Activated T-helper 17 cell treated with anti-CD3 and anti-CD28 coated beads, Interleukin-2, amount 50 U/mL, for 72 hours (primary cell): ENCODE results near the gene TMEM119. TPM values are rescaled to one million over a fixed set of nuclear protein-coding genes. Genes with fewer than 3 reads are reported as not detected.
"Not testable (repeated sequence)": the region's sequence is repeated elsewhere in the genome, so short reads cannot be mapped to it uniquely, and the experiment has no call there.

Experiments used
- ATAC-seq: fragments of 150-1000 bp; cut with Tn5 transposase; replicated peaks from 2 replicates; pipeline ENCODE4 v1.10.0; 2021; ENCODE audit warnings: mild to moderate bottlenecking, moderate library complexity
- H3K27ac Mint-ChIP-seq: one replicate; pipeline ENCODE4 v1.8.0; 2022; ENCODE audit warnings: mixed read lengths
- H3K27me3 Mint-ChIP-seq: one replicate; pipeline ENCODE4 v1.8.0; 2022; ENCODE audit warnings: mixed read lengths
- H3K36me3 Mint-ChIP-seq: one replicate; pipeline ENCODE4 v1.8.0; 2022; ENCODE audit warnings: low read depth, mild to moderate bottlenecking, mixed read lengths
- H3K4me1 Mint-ChIP-seq: one replicate; pipeline ENCODE4 v1.8.0; 2022; ENCODE audit warnings: mixed read lengths
- H3K4me3 Mint-ChIP-seq: one replicate; pipeline ENCODE4 v1.8.0; 2022; ENCODE audit warnings: mild to moderate bottlenecking, mixed read lengths
- H3K9me3 Mint-ChIP-seq: one replicate; pipeline ENCODE4 v1.8.0; 2022; ENCODE audit warnings: mixed read lengths
- total RNA-seq, 2 donors: library from RNA; stranded (reverse); gene quantifications; one replicate each; pipeline ENCODE4 v1.2.3, GENCODE V29; 2022

The TMEM119 gene
- total RNA-seq, 2 donors from 2014 or later: 0.24 to 0.71 TPM

- no peaks in the 10 kb centered on the region for H3K9me3 Mint-ChIP-seq
- peaks cover 82% of the 10 kb centered on the region for H3K36me3 Mint-ChIP-seq
- H3K27me3 Mint-ChIP-seq: no peaks in the 10 kb centered on the region
- ATAC-seq: no peak
- peaks cover 36% of the 10 kb centered on the region for H3K4me1 Mint-ChIP-seq
- H3K4me3 Mint-ChIP-seq: peak overlapping the region; percentile 49
- peak overlapping the region; percentile 99 for H3K27ac Mint-ChIP-seq
These were observed 31.4 kb downstream of the TMEM119 start for GRCh38 chr12:108566452-108566851.

- Mint-ChIP-seq H3K4me1 (peaks cover 36% of the 10 kb centered on the region), H3K27ac (peak overlapping the region; percentile 99), H3K27me3 (no peaks in the 10 kb centered on the region), H3K36me3 (peaks cover 86% of the 10 kb centered on the region), H3K9me3 (no peaks in the 10 kb centered on the region), H3K4me3 (peak overlapping the region; percentile 49)
- peak; percentile 9 for ATAC-seq
These were observed 31.9 kb downstream of the TMEM119 start for GRCh38 chr12:108565976-108566375.

GRCh38 chr12:108565146-108565545, 32.7 kb downstream of the TMEM119 start:
- Mint-ChIP-seq H3K27me3 (no peaks in the 10 kb centered on the region), H3K4me1 (peaks cover 37% of the 10 kb centered on the region), H3K9me3 (no peaks in the 10 kb centered on the region), H3K27ac (no peak overlapping the region), H3K4me3 (no peak overlapping the region), H3K36me3 (peaks cover 87% of the 10 kb centered on the region)
- no peak for ATAC-seq

GRCh38 chr12:108564724-108565123, 33.2 kb downstream of the TMEM119 start:
- no peak for ATAC-seq
- peak overlapping the region; percentile 90 for H3K27ac Mint-ChIP-seq
- H3K4me1 Mint-ChIP-seq: peaks cover 41% of the 10 kb centered on the region
- no peak overlapping the region for H3K4me3 Mint-ChIP-seq
- peaks cover 87% of the 10 kb centered on the region for H3K36me3 Mint-ChIP-seq
- H3K9me3 Mint-ChIP-seq: no peaks in the 10 kb centered on the region
- no peaks in the 10 kb centered on the region for H3K27me3 Mint-ChIP-seq

- no peak for ATAC-seq
- Mint-ChIP-seq H3K27ac (peak overlapping the region; percentile 90), H3K4me3 (peak overlapping the region; percentile 93), H3K36me3 (peaks cover 86% of the 10 kb centered on the region), H3K9me3 (no peaks in the 10 kb centered on the region), H3K27me3 (no peaks in the 10 kb centered on the region), H3K4me1 (peaks cover 36% of the 10 kb centered on the region)
These were observed 34.1 kb downstream of the TMEM119 start for GRCh38 chr12:108563804-108564151.

GRCh38 chr12:108563136-108563803, 34.6 kb downstream of the TMEM119 start:
- Mint-ChIP-seq H3K27me3 (no peaks in the 10 kb centered on the region), H3K36me3 (peaks cover 86% of the 10 kb centered on the region), H3K9me3 (no peaks in the 10 kb centered on the region), H3K27ac (peak overlapping the region; percentile 90), H3K4me1 (peaks cover 33% of the 10 kb centered on the region), H3K4me3 (peak overlapping the region; percentile 93)
- ATAC-seq: peak; percentile 51

GRCh38 chr12:108562348-108563135, 35.3 kb downstream of the TMEM119 start, which contains the start of gene ISCU:
Gene ISCU, plus strand, starts transcription at chr12:108562596. Its CDS starts 27 bp downstream, at chr12:108562623.
- peak; percentile 64 for ATAC-seq
- peaks cover 86% of the 10 kb centered on the region for H3K36me3 Mint-ChIP-seq
- H3K27ac Mint-ChIP-seq: peak within 1 kb of the TSS; percentile 99
- H3K4me1 Mint-ChIP-seq: peaks cover 29% of the 10 kb centered on the region
- H3K4me3 Mint-ChIP-seq: peak within 1 kb of the TSS; percentile 93
- no peaks in the 10 kb centered on the region for H3K27me3 Mint-ChIP-seq
- H3K9me3 Mint-ChIP-seq: no peaks in the 10 kb centered on the region

GRCh38 chr12:108561852-108562347, 36.0 kb downstream of the TMEM119 start:
- ATAC-seq: no peak

GRCh38 chr12:108560752-108561719, 36.8 kb downstream of the TMEM119 start, which contains the start of gene SART3:
Gene SART3, minus strand, starts transcription at chr12:108561173. Its CDS starts 19 bp downstream, at chr12:108561154.
- H3K4me1 Mint-ChIP-seq: peaks cover 25% of the 10 kb centered on the region
- H3K36me3 Mint-ChIP-seq: peaks cover 86% of the 10 kb centered on the region

More at GRCh38 chr12:108561852-108562347, 36.0 kb downstream of the TMEM119 start:
- no peaks in the 10 kb centered on the region for H3K27me3 Mint-ChIP-seq
- H3K27ac Mint-ChIP-seq: peak overlapping the region; percentile 99
- H3K4me3 Mint-ChIP-seq: peak overlapping the region; percentile 93
- H3K4me1 Mint-ChIP-seq: peaks cover 29% of the 10 kb centered on the region
- H3K36me3 Mint-ChIP-seq: peaks cover 86% of the 10 kb centered on the region
- H3K9me3 Mint-ChIP-seq: no peaks in the 10 kb centered on the region

GRCh38 chr12:108560321-108560721, 37.6 kb downstream of the TMEM119 start:
- Mint-ChIP-seq H3K27ac (peak overlapping the region; percentile 99), H3K36me3 (peaks cover 86% of the 10 kb centered on the region), H3K27me3 (no peaks in the 10 kb centered on the region), H3K4me3 (peak overlapping the region; percentile 93), H3K4me1 (peaks cover 19% of the 10 kb centered on the region), H3K9me3 (no peaks in the 10 kb centered on the region)
- no peak for ATAC-seq

More at GRCh38 chr12:108560752-108561719, 36.8 kb downstream of the TMEM119 start, which contains the start of gene SART3:
- no peaks in the 10 kb centered on the region for H3K27me3 Mint-ChIP-seq
- ATAC-seq: peak; percentile 49
- no peaks in the 10 kb centered on the region for H3K9me3 Mint-ChIP-seq
- peak within 1 kb of the TSS; percentile 93 for H3K4me3 Mint-ChIP-seq
- H3K27ac Mint-ChIP-seq: peak within 1 kb of the TSS; percentile 99

GRCh38 chr12:108559748-108560147, 38.1 kb downstream of the TMEM119 start:
- Mint-ChIP-seq H3K4me3 (peak overlapping the region; percentile 93), H3K4me1 (peaks cover 22% of the 10 kb centered on the region), H3K36me3 (peaks cover 86% of the 10 kb centered on the region), H3K9me3 (no peaks in the 10 kb centered on the region), H3K27me3 (no peaks in the 10 kb centered on the region), H3K27ac (peak overlapping the region; percentile 99)
- ATAC-seq: no peak

- peaks cover 82% of the 10 kb centered on the region for H3K36me3 Mint-ChIP-seq
- H3K27me3 Mint-ChIP-seq: no peaks in the 10 kb centered on the region
- ATAC-seq: peak; percentile 20
- H3K9me3 Mint-ChIP-seq: no peaks in the 10 kb centered on the region
- H3K4me1 Mint-ChIP-seq: peaks cover 26% of the 10 kb centered on the region
- H3K27ac Mint-ChIP-seq: peak overlapping the region; percentile 99
- peak overlapping the region; percentile 93 for H3K4me3 Mint-ChIP-seq
These were observed 38.8 kb downstream of the TMEM119 start for GRCh38 chr12:108559007-108559655.

GRCh38 chr12:108555383-108555782, 42.5 kb downstream of the TMEM119 start:
- H3K27me3 Mint-ChIP-seq, ATAC-seq, H3K9me3 Mint-ChIP-seq, H3K27ac Mint-ChIP-seq: not testable (repeated sequence)
- peaks cover 61% of the 10 kb centered on the region for H3K4me1 Mint-ChIP-seq
- H3K36me3 Mint-ChIP-seq: peaks cover 94% of the 10 kb centered on the region
- peak overlapping the region; percentile 9 for H3K4me3 Mint-ChIP-seq
